Measurements from ENCODE around the gene ABTB2. TPM values are rescaled to one million over a fixed set of nuclear protein-coding genes. Genes with fewer than 3 reads are reported as not detected.

The ABTB2 gene
- polyA plus RNA-seq, 1 donor from 2014 or later = 0.68 TPM

- Histone ChIP-seq H3K79me2 (replicated peaks; ENCODE audit: insufficient read depth, low read length) (no peaks in the 10 kb centered on the region), H3K9me3 (ENCODE audit: low read length) (no peaks in the 10 kb centered on the region), H3F3A (ENCODE audit: insufficient read depth, low read length, poor library complexity, severe bottlenecking) (no peaks in the 10 kb centered on the region), H3K4me2 (ENCODE audit: low read length) (no peak overlapping the region), H4K20me1 (ENCODE audit: insufficient read depth) (no peaks in the 10 kb centered on the region), H3K36me3 (ENCODE audit: insufficient read depth, low read length) (no peaks in the 10 kb centered on the region), H2AFZ (ENCODE audit: low read depth, low read length) (no peak overlapping the region), H3K9ac (ENCODE audit: low read length) (no peak overlapping the region), H3K27ac (ENCODE audit: low read length) (no peak overlapping the region), H3K27me3 (ENCODE audit: insufficient read depth, low read depth, low read length) (peaks cover 21% of the 10 kb centered on the region), H3K9me2 (ENCODE audit: insufficient read depth, low read length) (no peaks in the 10 kb centered on the region), H3K4me3 (ENCODE audit: low read length) (no peak overlapping the region)
- TF ChIP-seq MXI1 (conservative IDR thresholded peaks at IDR 0.05; ENCODE audit: poor library complexity, severe bottlenecking) (no peak), POLR2AphosphoS5 (IDR thresholded peaks at IDR 0.05) (no peak), REST (IDR thresholded peaks at IDR 0.05; ENCODE audit: borderline replicate concordance) (no peak), TAF1 (IDR thresholded peaks at IDR 0.05; ENCODE audit: low read depth) (no peak), EZH2 (IDR thresholded peaks at IDR 0.05; ENCODE audit: borderline replicate concordance, insufficient read depth, low read length, poor library complexity, severe bottlenecking) (no peak), SMC3 (conservative IDR thresholded peaks at IDR 0.05; ENCODE audit: poor library complexity) (no peak), CTCF (IDR thresholded peaks at IDR 0.05; ENCODE audit: poor library complexity, severe bottlenecking) (no peak), RAD21 (conservative IDR thresholded peaks at IDR 0.05) (no peak), EP300 (conservative IDR thresholded peaks at IDR 0.05; ENCODE audit: poor library complexity, severe bottlenecking) (no peak)
These were observed 5.9 kb downstream of the ABTB2 start for GRCh38 chr11:34351687-34352469.

GRCh38 chr11:34351051-34351450 is 6.8 kb downstream of the ABTB2 start:
- H3F3A ChIP-seq (ENCODE audit: insufficient read depth, low read length, poor library complexity, severe bottlenecking) = no peaks in the 10 kb centered on the region
- no peak overlapping the region for H3K4me3 ChIP-seq (ENCODE audit: low read length)
- H2AFZ ChIP-seq (ENCODE audit: low read depth, low read length) = no peak overlapping the region
- H4K20me1 ChIP-seq (ENCODE audit: insufficient read depth) = no peaks in the 10 kb centered on the region
- no peaks in the 10 kb centered on the region for H3K36me3 ChIP-seq (ENCODE audit: insufficient read depth, low read length)
- no peaks in the 10 kb centered on the region for H3K9me2 ChIP-seq (ENCODE audit: insufficient read depth, low read length)
- no peak overlapping the region for H3K9ac ChIP-seq (ENCODE audit: low read length)
- no peak overlapping the region for H3K4me2 ChIP-seq (ENCODE audit: low read length)
- H3K79me2 ChIP-seq (replicated peaks; ENCODE audit: insufficient read depth, low read length) = no peaks in the 10 kb centered on the region
- H3K27me3 ChIP-seq (ENCODE audit: insufficient read depth, low read depth, low read length) = peaks cover 13% of the 10 kb centered on the region
- no peaks in the 10 kb centered on the region for H3K9me3 ChIP-seq (ENCODE audit: low read length)
- no peak for TF ChIP-seq CTCF (IDR thresholded peaks at IDR 0.05; ENCODE audit: poor library complexity, severe bottlenecking)
- TF ChIP-seq REST (IDR thresholded peaks at IDR 0.05; ENCODE audit: borderline replicate concordance) = no peak
- TF ChIP-seq SMC3 (conservative IDR thresholded peaks at IDR 0.05; ENCODE audit: poor library complexity) = no peak
- no peak for TF ChIP-seq EZH2 (IDR thresholded peaks at IDR 0.05; ENCODE audit: borderline replicate concordance, insufficient read depth, low read length, poor library complexity, severe bottlenecking)
- TF ChIP-seq MXI1 (conservative IDR thresholded peaks at IDR 0.05; ENCODE audit: poor library complexity, severe bottlenecking) = no peak
- TF ChIP-seq RAD21 (conservative IDR thresholded peaks at IDR 0.05) = no peak
- TF ChIP-seq TAF1 (IDR thresholded peaks at IDR 0.05; ENCODE audit: low read depth) = no peak
- no peak for TF ChIP-seq EP300 (conservative IDR thresholded peaks at IDR 0.05; ENCODE audit: poor library complexity, severe bottlenecking)
- TF ChIP-seq POLR2AphosphoS5 (IDR thresholded peaks at IDR 0.05) = no peak
- H3K27ac ChIP-seq (ENCODE audit: low read length) = no peak overlapping the region

Measured in neural cell (in vitro differentiated cells).